NCI-H2196 (cell line): ENCODE measurements around the gene AGBL4.

Source experiments
- DNase-seq: peaks from one replicate; lab custom pipeline; 2025; ENCODE audit not compliant: unreplicated experiment; lab: John Stamatoyannopoulos, UW

The AGBL4 gene

DNA sequence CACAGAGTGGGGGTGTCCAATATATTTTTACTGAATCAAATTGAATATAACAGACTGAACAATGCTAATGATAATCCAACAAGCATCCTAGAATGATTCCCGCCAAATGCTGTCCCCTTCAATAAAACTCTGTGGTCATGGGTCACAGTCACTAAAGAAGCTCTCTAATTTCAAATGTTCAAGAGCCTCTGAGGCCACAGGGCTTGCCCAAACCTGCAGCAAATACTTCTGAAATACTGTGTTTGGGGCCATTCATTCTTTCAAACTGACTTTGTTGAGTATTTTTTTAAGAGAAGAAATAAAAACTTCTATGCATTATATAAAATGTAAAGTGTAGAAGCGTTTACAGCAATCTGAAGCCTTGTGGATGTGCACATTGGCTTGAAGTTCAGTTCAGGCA, 1239.5 kb downstream of the AGBL4 start:
- DNase-seq, result peak; percentile 11

GRCh38 chr1:48777219-48777895, 1246.4 kb downstream of the AGBL4 start:
- DNase-seq, result peak; percentile 5

GRCh38 chr1:48776393-48777218, 1247.1 kb downstream of the AGBL4 start, which contains the start of gene BEND5:
Gene BEND5 (minus strand): TSS chr1:48776891. CDS start chr1:48776831, 60 bp downstream.
- DNase-seq, result peak; percentile 60

DNA sequence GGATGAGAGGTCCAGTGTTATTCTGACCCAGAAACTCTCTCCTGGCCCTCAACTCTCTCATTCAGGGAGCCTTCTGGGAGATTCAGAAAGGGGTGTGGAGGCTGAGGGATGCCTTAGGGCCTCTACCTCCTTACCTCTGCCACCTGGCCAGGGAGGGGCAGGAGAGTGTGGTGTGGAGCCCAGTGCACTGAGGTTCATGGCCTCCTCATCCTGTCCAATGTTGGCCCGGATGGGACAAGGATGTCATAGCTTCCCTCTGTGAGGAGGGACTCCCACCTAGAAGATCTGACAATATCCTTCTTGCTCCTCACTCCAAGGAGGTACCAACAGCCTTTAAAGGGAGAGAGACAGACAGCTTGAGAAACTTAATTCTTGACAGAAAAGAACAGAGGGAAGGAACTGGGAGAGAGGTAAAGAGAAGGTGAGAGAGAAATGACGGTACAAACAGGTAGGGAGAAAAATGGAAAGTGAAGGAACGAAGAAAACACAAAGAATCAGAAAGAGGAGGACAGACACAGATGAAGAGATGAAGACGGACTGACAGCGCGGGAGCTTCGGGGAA, 1247.8 kb downstream of the AGBL4 start:
- no peak for DNase-seq

- DNase-seq, result no peak
These were observed 1250.6 kb downstream of the AGBL4 start for GRCh38 chr1:48773133-48773532.

GRCh38 chr1:48772211-48772610, 1251.5 kb downstream of the AGBL4 start:
- no peak for DNase-seq

GRCh38 chr1:48771561-48771960, 1252.2 kb downstream of the AGBL4 start:
- no peak for DNase-seq

GRCh38 chr1:48767975-48768510, 1255.7 kb downstream of the AGBL4 start:
- no peak for DNase-seq

- DNase-seq, result no peak
These were observed 1258.4 kb downstream of the AGBL4 start for GRCh38 chr1:48765335-48765734.

DNA sequence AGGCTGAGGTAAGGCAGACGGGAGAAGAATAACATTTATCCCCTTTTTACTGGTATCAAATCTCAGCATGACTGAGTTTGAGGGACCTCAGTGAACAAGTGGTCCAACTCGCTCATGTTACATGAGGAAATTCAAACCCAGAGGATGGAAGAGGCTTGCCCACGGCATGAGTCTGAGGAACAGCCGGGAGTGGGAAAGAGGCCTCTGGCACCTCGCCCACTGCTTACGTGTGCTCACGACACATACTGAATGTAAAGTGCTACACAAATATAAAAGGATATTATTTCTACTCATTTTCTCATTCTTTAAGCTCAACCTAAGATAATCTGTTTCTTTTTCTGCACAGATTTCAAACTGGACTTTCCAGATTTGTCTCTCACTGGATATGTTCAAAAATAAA, 1261.8 kb downstream of the AGBL4 start:
- DNase-seq, result no peak

DNA sequence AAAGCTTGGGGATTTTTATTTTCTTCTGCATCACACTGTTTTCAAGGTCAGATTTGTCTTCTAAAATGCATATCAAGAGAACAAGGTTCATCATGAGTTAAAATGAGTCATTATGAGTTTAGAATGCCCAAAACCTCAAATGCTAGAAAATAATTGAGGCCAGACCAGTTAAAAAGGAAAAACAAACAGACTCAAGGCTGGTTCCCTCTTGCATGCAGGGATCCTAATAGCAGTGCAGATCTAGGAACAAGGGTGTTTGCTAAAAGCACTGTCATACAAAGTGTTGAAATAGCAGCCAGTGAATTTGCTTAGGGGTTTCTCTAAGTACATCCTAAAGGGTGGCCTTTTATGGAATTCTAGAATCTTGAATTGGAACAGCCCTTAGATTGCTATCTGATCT, 1262.3 kb downstream of the AGBL4 start:
- DNase-seq, result no peak

GRCh38 chr1:48760857-48761256, 1262.9 kb downstream of the AGBL4 start:
- DNase-seq, result no peak

- DNase-seq, result no peak
These were observed 1264.8 kb downstream of the AGBL4 start for GRCh38 chr1:48758976-48759375.

DNA sequence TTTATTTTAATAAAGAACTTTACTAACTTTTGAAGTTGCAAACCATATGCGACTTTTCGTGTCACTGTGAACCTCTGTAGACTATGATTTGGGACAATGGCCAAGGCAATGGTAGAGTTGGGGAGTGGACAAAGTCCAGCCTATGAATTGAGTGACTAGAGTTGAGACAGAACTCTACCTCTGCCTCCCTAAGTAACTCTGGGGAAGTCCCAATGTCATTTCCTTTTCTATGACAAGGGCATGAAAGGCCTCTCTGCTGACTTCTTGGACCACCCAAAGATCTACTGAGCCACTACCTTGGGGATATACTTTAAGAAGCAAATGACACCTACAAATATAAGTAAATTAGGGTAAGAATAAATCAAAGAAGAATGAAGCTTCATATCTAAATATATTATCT, 1266.4 kb downstream of the AGBL4 start:
- no peak for DNase-seq

DNA sequence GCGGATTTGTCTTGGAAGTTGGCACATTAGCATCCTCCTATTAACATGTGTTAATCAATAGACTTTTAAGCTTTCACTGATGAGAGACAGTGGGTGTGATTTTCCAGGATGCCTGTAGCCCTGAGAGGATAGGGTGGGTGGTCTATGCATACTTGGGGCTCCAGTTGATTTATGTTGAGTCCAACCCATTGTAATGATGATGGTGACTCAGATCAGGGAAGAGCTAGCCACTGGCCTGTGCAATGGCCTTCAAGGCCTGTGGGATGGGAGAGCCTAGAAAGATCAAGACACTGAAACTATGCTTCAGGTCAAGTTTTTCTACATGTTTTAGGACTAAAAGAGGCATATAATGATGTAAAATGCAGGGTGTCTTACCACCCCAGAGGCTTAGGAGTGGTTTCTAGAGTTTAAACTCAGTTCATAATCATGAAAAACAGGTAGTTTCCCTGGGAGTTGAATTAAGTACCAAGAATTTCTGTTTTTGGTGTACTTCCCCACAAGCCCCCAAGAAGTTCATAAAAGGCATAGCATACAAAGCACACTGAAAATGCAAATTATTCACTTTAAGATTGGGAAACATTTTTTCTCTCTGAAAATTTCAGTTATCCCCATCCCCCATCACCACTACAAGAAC, 1267.0 kb downstream of the AGBL4 start:
- DNase-seq, result no peak

DNA sequence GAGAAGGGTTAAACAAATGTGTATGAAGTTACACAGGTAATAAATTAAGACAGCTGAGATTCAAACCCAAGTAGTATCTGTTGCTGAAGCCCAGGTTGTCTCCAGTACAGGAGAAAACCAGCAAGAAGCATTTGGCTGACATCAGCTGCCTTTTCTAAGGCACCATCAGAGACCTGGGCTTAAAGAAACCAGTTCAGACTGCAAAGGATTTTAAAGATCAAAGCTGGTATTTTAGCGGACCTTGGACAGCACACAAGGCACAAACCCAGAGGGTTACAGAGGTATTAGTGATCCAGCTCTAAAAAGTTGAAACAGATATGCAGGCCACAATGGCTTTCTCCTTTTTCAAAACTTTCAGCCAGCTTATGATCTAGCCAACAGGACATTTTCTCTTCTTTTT, 1270.5 kb downstream of the AGBL4 start:
- no peak for DNase-seq

DNA sequence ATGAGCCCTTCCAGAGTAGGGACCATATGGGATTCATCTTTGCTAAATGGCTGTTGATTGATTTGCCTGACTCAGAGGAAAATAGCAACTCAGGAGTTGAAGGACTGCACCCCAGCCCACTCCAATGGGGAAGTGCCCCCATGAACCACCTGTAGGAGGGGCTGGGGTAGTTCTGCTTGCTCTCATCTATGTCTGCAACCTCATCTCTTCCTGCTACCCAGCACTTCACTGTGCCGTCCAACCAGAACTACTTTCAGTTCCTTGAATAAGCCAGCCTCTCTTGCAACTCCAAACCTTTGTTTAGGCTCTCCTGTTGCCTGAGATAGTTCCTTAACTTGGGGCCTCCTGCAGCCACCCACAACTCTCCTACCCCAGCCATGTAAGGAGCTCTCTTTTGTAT, 1273.6 kb downstream of the AGBL4 start:
- DNase-seq, result no peak

GRCh38 chr1:48749068-48749467, 1274.7 kb downstream of the AGBL4 start:
- DNase-seq, result no peak

GRCh38 chr1:48746906-48747305, 1276.8 kb downstream of the AGBL4 start:
- no peak for DNase-seq

GRCh38 chr1:48744032-48744431, 1279.7 kb downstream of the AGBL4 start:
- no peak for DNase-seq

GRCh38 chr1:48743480-48743879, 1280.3 kb downstream of the AGBL4 start:
- no peak for DNase-seq
